Endothelial cell of umbilical vein (primary cell): ENCODE data around the gene UBE2E1.

Experiments
- CTCF ChIP-seq, 2 donors: IDR thresholded peaks; 1 replicate in 1 of 2; 2 replicates in 1 of 2; pipeline ENCODE4 v1.5.1; 2011; ENCODE audit warnings: low read length in 2 of 2, mild to moderate bottlenecking in 2 of 2, moderate library complexity in 2 of 2, control low read depth in 1 of 2, inconsistent platforms in 1 of 2, low read depth in 1 of 2; ENCODE audit not compliant: insufficient read depth in 1 of 2; ENCODE audit errors: extremely low read depth in 1 of 2
- JUN ChIP-seq: IDR thresholded peaks from 2 replicates; pipeline ENCODE4 v1.6.1; 2011; ENCODE audit warnings: borderline replicate concordance, low read depth; ENCODE audit not compliant: insufficient read length, insufficient read depth
- POLR2A ChIP-seq: IDR thresholded peaks from 2 replicates; pipeline ENCODE4 v1.6.1; 2012; ENCODE audit warnings: low read depth, mild to moderate bottlenecking, control low read depth, low read length

DNA sequence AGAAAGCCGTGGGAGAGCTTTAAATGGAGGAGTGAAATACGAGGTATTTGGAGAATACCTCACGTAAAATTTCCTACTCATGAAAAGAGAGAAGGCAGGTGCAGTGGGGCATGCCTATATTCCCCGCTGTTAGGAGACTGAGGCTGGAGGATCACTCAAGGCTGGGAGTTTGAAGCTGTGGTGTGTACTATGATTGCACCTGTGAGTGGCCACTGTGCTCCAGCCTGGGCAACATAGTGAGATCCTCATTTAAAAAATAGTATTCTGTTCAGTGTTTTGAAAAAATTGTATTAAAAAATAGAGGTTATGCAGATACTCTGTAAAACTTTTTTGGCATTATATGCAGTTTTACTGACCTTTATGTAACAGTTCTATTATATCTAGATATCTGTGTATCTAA, 20.0 kb downstream of the UBE2E1 start:
- TF ChIP-seq POLR2A, result no peak
- TF ChIP-seq CTCF (IDR thresholded peaks at IDR 0.05; ENCODE audit: extremely low read depth in 1 of 2, insufficient read depth in 1 of 2, low read depth in 1 of 2, low read length in 2 of 2), result no peak
- no peak for TF ChIP-seq JUN
